Daoy (cell line): ENCODE data around the gene NFATC2. TPM values are rescaled to one million over a fixed set of nuclear protein-coding genes. Genes with fewer than 3 reads are reported as not detected.

ENCODE experiments used
- DNase-seq: peaks from one replicate; pipeline ENCODE4 v3.0.0-alpha.2; 2015; ENCODE audit warnings: low read depth
- total RNA-seq: library from RNA; depleted of rRNA; stranded (reverse); fragments of >200 nt; shearing (Covaris generic); gene quantifications from 2 replicates; pipeline ENCODE4 v1.2.3, GENCODE V29; 2014

NFATC2 gene
- total RNA-seq, 1 experiment from 2014 or later, result 0.40 TPM

DNA sequence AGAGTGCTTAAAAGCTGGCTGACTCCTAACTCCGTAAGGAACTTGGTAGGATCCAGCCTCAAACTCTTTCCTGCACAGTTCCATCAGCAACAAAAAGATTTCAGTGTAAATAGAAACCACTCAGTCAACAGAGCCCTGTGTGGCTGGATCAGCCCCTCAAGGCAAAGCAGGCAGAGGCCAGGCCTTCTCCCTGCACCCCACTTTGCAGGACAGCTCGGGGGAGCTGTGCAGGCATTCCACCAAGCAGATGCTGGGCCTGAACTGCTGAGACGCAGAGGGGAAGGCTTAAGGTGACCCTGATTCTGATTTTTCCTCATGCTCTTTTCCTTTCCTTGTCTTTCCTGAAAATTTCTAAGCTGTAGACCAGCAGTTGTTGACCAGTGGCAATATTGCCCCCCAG is 91.5 kb downstream of the NFATC2 start:
- DNase-seq, result no peak

- DNase-seq, result no peak
These were observed 92.3 kb downstream of the NFATC2 start for GRCh38 chr20:51450221-51450712.

- DNase-seq, result no peak
These were observed 92.9 kb downstream of the NFATC2 start for GRCh38 chr20:51449498-51450220.

DNA sequence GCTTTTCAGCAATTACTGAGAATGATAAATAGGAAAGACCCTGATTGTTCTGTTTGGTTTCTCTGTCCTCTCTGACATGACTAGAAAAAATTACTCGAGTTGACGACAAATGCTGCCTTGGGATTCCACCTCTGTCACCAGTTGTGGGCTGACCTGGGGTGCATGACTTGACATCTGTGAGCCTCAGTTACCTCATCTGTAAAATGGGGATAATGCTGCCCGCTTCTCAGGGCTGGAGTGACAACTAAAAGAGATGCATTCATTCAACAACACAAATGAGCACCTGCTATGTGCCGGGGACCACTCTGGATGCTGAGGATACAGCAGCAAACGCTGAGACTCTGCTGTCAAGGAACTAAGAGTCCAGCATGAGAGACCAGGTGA is 94.8 kb downstream of the NFATC2 start:
- DNase-seq, result no peak

DNA sequence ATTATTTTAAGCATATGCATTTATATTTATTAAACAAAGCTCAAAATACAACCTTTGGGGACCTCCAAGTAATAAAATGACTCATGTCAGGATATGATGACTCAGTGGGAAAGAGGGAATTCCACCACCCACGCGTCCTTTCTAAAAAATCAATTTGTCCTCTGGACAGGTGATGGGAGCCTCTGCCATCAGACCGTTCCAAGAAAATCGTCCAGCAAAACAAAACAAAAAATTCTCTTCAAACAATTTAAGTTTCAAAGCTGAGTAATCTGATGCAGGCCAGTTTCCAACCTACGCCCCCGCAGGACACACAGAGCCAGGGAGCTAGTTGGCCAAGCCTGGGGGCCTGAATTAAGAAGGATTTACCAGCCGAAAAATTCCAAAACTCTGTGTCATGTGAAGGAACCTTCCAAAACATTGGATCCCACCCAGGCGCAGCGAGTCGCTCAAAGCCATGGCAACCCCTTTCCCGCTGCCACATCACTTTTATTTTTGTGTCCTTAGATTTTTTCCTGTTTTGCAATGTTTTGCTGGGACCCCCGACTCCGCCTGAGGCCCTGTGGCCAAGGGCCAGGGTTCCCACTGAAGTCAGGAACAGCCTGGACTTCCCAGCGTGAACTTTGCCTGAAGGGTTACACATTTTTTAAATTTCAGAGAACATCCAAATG is 95.3 kb downstream of the NFATC2 start:
- DNase-seq, result peak; percentile 95

DNA sequence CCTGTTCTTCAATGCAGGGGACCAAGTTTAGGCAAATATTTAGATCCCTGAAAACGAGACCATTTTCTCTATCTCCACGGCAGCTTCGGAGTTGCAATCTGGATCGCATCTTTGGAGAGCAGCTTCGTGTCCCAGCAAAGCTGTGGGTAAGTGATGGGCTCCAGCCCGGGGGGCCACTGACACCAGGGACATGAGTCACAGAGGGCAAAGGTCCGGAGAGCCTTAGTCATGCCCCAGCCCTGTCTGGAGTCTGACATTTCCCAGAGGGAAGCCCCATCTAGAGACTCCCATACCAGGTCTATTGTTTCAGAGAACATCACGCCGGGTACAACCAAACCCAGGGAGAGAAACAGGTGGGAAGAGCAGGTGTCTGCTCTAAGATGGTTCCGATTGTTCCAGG is 95.9 kb downstream of the NFATC2 start:
- peak; percentile 94 for DNase-seq

GRCh38 chr20:51446230-51446629 is 96.3 kb downstream of the NFATC2 start:
- DNase-seq, result no peak

DNA sequence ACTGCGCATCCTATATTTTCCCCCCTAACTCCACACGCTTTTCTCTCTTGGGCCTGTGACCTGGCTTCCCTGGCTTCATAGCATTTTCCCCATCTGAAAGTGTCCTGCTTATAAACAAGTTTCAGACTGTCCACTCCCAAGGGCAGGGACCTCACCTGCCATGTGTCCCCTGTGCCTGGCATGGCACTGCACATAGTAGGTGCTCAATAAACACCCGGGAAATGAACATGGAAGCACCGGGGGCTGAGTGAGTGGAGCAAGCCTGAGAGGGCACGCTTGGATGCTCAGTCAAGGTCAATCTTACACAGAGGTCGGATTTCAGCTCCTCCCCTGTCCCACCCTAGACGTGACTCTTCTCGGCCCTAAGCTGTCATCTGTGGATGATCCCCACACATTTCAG is 96.9 kb downstream of the NFATC2 start:
- no peak for DNase-seq

DNA sequence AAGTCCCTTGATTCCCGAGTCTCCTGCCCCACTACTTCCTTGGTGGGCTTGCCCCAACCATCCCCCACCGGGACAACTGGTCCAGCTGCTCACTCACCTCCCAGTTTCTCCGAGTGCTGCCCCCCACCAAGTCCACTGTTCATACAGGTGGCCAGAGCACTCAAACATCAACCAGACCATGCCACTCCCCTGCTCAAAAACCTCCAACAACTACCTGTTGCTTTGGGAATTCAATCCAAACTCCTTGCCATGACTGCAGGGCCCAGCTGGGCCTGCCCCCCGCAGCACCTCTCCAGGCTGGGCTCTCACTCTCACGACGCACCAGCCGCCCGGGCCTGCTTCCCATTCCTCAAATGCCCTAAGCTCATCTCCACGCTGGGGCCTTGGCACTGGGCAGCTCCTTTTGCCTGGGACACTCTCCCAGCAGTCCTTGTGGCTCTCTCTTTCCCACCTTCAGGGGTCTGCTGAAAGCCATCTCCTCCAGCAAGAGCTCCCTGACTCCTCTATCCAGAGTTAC is 97.5 kb downstream of the NFATC2 start:
- DNase-seq, result no peak

DNA sequence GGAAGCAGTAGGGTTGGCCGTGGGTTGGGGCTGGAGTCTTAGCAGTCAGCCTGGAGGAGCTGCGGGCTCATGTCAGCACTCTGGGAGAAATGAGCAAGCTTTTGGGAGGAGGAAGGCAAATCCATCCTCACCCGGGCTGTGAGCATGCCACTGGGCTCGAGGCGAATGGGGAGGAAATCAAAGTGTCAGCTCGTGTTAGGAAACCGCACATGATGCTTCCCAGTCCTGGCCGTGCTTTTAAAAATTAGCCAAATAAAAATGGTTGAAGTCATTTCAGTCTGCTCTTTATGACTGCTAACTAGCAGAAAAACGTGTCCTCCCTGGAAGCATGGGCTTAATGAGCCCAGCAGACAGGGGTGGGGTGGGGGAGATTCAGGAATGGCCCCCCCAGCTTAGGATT is 98.1 kb downstream of the NFATC2 start:
- no peak for DNase-seq

- DNase-seq, result peak; percentile 28
These were observed 99.9 kb downstream of the NFATC2 start for GRCh38 chr20:51442602-51443001.

DNA sequence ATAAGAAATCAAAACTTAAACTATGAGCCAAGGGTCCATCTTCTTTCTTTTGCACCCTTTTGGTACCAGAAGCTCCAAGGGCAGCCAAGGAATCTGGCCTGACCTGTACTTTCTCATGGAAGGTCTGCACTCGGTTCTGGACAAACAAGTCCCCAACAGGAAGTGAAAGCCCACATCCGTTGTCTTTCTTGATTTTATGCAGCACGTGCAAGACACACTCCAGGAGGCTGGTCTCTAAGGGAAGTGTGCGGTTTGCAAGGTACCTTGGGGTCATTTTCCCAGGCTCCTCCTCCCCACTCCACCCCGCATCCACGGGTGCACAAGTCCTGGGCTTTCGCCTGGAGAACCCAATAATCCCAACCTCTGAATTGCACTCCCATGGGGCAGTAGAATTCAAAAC is 101.9 kb downstream of the NFATC2 start:
- DNase-seq, result no peak

- DNase-seq, result no peak
These were observed 103.3 kb downstream of the NFATC2 start for GRCh38 chr20:51439160-51439689.

DNA sequence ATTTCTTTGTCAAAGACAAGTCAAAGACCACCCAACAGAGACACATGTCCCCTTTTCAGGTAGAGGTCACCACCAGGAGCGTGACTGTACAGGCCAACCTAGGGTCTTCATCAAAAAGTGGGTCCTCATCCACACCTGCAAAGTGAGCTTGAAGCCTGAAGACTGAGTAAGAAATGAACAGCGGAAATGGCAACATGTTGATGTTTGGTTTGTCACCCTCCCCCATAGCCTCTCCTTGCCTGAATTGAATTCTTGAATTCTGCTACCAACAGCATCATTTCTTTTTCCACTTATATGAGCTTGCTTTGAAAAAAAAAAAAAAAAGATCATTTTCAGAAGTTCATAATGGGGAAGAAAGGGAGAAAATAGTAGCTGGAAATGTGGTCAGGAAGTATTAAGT is 104.4 kb downstream of the NFATC2 start:
- no peak for DNase-seq

GRCh38 chr20:51437182-51437924 is 105.2 kb downstream of the NFATC2 start:
- DNase-seq, result no peak

DNA sequence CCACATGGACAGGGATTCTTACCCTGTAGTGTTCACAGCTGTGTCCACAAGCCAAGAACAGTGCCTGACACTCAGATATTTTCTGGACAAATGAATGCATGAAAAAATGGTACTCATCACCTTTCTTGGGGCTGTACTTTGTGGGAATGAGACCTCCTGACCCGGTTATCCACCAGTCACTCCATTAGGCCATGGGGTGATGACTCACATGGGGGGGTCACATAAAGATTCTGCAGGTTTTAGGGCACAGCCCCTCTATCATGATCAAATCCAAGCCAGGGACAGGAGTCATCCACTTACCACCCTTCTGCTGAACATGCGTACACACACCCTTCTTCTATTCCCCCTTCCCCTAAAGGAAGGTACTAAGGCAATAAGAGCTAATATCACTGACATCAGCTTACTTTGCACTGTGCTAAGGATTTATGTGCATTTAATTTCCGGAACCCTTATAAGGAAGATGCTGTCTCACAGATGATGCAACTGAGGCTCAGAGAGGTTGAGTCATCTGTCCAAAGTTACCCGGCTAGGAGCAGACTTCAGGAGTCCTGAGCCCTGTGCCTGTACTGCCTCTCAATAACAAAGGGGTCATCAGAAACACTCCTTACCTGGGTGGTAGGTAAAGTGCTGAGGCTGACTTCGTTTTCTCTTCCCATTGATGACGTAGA is 107.8 kb downstream of the NFATC2 start:
- DNase-seq, result no peak

GRCh38 chr20:51434026-51434425 is 108.5 kb downstream of the NFATC2 start:
- no peak for DNase-seq

DNA sequence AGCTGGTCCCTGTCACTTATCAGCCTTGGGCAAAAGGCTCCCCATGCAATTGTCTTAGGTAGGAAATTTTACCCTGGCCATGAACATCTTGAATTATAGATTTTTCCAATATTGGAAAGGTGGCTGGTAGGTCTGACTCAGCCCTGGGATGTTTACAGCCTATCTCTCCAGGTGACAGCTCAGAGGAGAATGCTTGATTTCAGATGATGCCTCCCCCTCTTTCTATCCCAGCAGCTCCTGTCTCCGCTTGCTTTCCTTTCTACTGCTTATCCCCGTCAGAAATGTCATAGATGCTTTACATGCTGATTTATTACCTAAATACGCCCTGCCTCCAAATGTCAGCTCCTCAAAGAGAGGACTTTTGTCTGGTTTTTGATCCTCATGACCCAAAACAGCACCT is 109.6 kb downstream of the NFATC2 start:
- DNase-seq, result no peak

DNA sequence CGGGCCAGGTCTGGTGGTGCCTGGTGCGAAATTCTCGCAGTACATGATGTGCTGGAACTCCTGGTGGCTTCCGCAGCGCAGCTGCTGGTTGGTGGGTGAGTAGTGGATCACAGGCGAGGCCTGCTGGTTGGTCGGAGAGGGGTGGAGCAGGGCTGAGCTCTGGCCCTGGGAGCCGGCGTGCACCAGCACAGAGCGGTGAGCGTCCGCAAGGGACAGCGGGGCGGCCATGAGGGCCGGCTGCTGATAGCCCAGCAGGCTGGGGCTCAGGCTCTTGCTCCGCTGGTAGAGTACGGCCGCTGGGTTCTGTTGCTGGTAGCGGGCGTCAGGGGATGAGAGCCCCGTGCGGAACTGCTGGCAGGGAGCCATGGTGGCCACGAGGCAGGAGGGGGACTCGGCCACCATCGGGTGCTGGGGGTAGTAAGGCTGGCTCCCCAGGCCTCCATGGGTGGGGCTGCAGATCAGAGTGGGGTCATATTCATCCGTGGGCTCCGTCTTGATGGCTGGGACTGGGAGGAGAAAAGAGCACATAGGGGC is 110.2 kb downstream of the NFATC2 start:
- DNase-seq, result no peak

GRCh38 chr20:51431321-51431720 is 111.2 kb downstream of the NFATC2 start:
- DNase-seq, result no peak

GRCh38 chr20:51430198-51430950 is 112.1 kb downstream of the NFATC2 start:
- DNase-seq, result no peak
